NCI-H748 (cell line): ENCODE measurements around the gene EGR2.
"Not testable (repeated sequence)": the region's sequence is repeated elsewhere in the genome, so short reads cannot be mapped to it uniquely, and the experiment has no call there.

Experiments
- DNase-seq: peaks from one replicate; lab custom pipeline; 2025; ENCODE audit not compliant: unreplicated experiment; lab: John Stamatoyannopoulos, UW

Gene EGR2

DNA sequence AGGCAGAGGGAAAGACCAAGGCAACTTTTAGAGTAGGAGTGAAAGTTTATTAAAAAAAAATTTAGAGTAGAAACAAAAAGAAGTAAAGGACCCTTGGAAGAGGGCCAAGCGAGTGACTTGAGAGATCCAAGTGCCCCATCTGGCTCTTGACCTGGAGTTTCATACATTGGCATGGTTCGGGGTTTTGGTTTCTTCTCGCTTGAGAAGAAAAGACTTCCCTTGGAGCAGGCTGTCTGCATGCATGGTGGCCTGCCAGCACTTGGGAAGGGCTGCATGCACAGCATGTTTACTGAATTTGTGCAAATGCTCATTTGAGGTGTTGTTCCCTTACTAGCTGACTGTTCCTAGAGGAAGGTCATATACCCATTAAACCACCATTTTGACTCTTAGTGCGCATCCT is 20.4 kb downstream of the EGR2 start:
- no peak for DNase-seq

DNA sequence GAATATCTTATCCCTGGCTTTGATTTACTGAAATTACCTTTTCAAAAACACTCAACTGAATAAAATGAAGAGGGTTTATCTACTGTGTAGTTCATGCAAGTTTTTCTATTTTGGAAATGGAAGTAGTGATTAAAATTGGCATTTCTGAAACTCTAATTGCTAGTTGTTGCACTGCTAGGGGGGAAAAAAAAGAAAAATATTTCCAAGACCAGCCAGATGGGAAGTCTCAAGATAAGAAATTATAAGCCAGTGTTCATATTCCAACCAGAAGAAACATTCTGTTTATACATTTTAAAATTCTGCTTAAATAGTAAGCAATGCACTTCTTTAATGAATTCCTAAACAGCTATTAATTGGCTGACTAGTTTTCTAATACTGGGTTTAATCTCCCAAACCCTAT is 21.1 kb downstream of the EGR2 start:
- DNase-seq: no peak

DNA sequence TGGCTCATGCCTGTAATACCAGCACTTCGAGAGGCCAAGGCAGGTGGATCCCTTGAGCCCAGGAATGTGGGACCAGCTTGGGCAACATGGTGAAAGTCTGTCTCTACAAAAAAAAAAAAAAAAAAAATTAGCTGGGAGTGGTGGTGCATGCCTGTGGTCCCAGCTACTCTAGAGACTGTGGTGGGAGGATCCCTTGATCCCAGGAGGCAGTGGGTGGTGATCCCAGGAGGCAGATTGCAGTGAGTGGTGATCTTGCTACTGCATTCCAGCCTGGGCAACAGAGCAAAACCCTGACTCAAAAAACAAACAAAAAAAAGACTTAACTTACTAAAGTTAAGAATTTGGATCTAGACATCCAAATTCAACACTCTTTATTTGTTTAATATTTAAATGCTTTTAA is 21.9 kb downstream of the EGR2 start:
- DNase-seq: no peak

DNA sequence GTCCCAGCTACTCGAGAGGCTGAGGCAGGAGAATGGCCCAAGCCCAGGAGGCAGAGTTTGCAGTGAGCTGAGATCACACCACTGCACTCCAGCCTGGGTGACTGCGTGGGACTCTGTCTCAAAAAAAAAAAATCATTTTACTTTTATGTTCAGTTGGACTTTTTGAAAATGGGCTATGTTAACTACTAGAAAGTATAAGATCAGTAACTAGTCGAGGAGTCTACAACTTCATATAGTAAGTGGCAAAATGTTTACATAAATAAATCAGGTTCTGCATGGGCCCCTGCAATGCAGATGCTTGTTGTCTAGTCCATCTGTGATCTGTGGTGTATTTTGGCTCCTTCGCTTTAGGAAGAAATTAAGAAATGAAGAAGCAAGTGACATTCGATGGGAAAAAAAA is 23.9 kb downstream of the EGR2 start:
- no peak for DNase-seq

DNA sequence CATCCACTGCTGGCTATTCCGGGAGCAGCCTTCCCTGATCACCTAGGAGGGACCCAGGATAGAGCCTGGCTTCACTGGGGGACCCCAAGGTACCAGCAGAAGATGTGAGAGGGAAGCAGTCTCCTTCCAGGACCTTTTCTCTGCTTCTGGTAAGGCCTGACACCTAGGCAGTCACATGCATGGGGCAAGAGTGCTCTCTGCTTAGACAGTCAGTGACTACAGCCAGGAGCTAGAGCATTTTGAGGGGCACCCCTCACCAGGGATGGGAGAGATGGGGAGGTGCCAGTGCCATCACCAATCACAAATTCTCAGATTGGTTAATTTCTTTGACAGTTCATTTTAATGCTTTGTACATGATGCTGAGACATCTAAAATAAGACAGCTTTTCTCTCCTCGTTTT is 25.6 kb downstream of the EGR2 start:
- no peak for DNase-seq

DNA sequence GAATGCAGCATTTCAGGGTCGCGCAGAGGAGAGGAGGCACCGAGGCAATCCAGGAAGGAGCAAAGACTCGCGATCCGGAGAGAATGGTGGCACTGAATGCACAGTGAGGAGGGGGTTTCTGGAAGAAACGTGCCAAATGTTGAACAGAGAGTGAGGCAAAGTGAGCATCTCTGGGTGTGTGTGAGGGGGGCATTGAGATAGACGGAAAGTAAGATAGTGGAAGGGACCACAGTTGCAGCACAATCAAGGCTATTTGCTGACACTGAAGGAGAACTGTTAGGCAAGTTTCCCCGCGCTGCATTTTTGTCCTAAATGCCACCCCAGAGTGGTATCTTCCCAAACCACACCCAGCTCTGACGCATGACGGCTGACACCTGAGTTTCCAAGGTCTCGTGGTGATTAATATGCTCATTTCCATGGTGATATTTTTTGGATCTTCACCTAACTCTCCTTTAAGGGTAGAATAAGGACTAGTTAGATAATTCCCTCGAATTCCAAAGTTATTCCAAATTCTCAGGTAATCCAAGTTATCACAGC is 26.1 kb downstream of the EGR2 start:
- DNase-seq: no peak

DNA sequence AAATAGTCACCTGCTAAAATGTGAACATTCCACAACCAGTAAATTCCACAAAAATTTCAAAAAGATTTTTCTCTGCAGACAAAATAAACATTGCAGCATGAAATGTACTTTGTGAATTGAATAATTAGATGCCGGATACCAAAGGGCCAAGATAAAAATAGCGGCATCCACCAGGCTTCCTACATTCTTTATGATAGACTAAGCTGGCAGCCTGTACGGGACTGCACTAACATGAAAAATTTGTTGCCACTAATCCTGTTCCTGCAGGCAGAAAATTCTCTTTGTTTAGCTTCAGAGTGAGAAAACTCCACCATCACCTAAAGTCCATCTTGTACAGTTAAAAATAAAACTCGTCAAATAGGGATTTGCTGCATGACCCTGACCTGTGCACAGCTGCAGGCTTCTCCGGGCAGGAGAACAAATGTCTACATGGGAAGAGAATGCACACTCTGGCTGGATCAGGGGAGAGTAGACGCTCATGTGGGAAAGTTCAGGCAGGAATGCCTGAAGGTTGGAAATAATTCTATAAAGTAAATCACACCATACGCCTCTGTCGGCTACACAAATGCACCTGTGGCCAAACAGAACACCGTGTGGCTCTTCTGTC is 27.2 kb downstream of the EGR2 start:
- no peak for DNase-seq

DNA sequence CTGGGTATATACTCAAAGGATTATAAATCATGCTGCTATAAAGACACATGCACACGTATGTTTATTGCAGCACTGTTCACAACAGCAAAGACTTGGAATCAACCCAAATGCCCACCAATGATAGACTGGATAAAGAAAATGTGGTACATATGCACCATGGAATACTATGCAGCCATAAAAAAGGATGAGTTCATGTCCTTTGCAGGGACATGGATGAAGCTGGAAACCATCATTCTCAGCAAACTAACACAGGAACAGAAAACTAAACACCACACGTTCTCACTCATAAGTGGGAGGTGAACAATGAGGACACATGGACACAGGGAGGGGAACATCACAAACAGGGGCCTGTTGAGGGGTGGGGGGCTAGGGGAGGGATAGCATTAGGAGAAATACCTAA is 27.9 kb downstream of the EGR2 start:
- not testable (repeated sequence) for DNase-seq

DNA sequence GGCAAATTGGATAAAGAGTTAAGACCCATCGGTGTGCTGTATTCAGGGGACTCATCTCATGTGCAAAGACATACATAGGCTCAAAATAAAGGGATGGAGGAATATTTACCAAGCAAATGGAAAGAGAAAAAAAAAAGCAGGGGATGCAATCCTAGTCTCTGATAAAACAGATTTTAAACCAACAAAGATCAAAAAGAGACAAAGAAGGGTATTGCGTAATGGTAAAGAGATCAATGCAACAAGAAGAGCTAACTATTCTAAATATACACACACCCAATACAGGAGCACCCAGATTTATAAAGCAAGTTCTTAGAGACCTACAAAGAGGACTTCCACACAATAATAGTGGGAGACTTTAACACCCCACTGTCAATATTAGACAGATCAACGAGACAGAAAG is 31.6 kb downstream of the EGR2 start:
- not testable (repeated sequence) for DNase-seq

DNA sequence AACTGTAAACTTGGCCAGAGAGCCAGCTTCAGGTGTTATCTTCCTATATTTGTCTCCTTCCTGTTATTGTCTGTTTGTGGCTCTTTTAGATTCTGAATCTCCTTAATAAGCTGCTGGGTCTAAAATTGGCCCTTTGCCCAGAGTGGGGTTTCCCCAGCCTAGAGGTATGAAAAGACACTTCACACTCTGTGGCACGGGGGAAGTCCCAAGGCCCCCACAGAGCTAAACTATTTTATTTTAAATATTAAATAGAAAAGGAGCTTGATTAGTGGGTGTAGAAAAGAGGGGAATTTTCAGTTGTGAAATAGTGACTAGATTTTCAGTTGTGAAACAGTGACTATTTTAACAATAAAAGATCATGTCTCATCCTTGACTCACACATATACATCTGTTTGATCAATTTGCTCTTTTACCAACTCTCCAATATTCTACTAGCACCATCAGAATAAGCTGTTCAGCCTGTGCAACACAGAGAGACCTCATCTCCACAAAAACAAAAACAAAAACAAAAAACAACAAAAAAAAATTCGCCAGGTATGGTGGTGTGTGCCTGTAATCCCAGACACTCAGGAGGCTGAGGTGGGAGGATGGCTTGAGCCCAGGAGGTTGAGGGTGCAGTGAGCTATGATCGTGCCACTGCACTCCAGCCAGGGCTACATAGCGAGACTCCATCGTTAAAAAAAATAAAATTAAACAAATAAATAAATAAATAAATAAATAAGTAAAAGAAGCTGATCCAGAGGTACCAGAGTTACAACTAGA is 36.5 kb downstream of the EGR2 start:
- DNase-seq: peak; percentile 19

DNA sequence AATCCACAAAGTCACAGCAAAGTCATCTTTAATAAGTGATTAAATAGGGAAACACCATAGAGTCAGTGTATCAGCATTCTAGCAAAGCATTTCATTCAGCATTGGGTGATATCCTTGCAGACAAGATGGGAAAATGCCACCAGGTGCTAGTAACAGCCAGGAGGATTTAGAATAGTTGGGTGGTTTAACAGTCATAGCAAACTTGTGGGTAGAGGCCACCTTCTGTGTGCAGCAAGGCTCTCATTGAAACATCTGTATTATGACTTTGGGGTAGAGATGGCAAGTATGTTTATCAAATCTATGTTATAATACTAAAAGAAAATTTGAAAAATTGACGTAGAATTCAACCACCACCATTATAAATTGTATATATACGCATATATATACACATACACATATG is 38.0 kb downstream of the EGR2 start:
- DNase-seq: no peak

DNA sequence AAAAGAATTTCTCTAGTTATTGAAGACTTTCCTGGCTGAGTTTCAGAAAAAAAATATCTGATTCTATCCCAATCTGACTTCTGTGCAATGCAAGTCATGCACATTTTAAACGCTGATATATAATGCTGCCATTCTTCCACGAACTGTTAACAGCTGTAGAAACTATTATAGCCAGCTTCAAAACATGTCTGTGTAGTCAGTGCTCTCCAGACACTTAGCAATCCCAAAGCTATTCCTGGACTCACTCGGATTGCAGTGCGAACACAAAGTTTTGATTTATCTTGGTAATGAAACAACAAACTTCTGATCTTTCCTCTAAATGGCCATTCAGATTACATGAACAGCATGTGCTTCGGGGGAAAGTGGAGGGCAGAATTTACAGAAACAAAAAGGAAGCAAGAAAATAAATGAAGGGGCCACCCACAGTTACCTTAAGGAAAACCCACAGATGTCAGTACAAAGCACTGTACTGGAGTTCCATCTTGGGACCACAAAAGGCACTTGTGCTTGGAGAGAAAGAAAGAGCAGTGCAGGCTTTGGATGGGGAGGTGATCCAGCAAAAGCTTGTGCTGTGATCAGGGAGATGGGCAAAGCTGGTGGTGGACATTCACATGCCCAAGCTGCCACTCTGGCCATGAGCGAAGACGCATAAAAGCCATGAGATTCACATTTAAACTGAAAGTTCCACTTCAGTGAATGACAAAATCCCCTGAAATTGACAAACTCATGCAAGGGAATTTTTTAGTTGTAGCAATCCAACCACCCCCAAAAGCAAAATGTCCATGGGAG is 43.8 kb downstream of the EGR2 start:
- DNase-seq: no peak

DNA sequence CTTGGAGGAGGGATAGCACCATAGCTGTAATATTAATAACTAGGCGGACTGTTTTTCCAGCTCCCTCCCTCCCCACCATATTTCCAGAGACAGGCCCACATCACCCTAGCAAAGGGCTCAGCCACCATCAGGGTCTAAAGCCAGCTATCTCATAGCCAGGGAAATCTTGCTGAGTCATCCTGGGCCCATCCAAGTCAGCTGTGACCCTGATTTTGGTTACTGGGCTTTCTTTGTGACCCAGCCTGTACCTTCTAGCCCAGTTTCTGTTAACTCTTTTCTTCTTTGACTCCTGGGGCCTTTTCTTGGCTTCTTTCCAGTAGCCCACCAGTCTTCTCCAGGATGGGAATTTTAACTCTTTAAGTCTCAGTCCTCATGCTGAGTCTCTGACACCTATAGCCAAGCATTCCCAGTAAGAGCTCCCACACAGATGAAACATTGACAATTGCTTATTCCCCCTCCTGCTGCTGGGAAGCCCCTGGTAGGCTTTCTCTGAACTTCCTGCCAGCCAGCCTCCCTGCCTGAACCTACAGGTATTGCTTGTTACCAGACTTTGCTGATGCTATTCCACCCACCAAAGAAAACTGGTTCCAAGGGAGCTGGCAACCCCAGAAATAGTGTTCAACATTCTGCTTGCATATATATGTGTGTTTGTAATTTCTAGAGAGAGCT is 46.5 kb downstream of the EGR2 start:
- no peak for DNase-seq

DNA sequence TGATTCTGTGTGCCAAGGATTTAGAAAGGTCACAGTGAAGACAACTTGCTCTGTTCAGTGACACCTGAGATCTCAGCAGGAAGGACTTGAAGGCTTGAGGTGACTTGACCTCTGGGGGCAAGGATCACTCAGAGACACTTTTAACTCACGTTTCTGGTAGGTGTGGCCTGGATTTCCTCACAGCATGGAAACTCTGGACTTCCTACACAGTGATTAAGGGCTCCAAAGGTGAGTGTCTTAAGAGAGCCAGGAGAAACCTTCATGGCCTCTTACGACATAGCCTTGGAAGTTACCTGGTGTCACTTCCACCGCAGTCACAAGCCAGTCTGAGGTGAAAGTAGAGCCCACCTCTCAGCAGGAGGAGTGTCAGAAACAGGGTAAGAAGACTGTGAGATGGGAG is 49.8 kb downstream of the EGR2 start:
- DNase-seq: no peak

DNA sequence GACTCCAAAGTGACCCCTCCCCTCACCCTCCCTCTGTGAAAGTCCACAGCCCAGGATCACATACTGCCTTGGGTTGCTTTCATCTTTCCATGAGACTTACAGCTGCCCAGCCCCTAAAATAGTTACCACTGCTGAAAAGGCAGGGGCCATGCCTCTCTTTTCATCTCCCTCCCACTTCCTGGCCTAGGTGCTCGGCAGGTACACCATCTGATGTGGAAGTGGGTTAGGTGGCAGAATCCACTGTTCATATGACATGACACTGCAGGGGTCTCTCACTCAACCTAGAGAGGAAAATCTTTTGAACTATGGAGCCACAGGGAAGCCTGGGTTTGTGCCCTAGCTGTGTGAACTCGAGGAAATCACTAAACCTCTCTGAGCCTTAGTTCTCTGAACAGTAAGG is 50.4 kb downstream of the EGR2 start:
- no peak for DNase-seq

DNA sequence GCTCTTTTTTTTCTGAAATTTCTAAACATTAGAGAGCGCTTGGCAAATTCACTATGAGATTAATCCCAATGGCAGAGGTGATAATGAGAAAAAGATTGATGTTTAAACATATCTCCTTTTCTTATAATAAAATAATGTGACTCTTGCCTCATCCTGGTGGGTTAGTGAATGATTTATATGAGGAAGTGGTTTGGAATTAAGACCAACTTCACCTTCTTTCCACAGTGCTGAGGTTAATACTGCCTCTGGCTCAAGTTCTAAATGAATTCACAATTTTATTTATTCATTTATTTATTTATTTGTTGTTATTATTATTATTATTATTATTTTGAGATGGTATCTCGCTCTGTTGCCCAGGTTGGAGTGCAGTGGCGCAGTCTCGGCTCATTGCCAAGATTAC is 52.2 kb downstream of the EGR2 start:
- DNase-seq: no peak

DNA sequence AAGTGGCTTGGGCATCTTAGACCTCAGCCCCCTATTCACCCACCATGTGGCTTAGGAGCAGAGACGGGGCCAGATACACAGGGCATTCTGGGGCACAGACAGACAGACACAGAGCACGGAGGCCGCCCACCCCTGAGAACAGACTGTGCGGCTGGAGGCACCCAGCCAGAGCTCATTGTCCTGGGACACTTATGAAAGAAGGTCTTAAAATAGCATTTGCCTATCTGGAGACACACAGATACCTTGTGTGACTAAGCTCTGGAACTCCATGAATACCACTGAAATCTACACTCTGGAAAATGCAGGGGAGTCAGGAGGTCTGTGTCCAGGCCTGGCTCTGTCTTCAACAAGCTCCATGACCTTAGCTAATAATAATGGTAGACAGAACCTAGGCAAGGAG is 53.0 kb downstream of the EGR2 start:
- no peak for DNase-seq
